Measurements from ENCODE around the gene SCRT2.
"Not testable (repeated sequence)": the region's sequence is repeated elsewhere in the genome, so short reads cannot be mapped to it uniquely, and the experiment has no call there.

Gene SCRT2

GRCh38 chr20:701401-702129 lies 26.0 kb upstream of the SCRT2 start:
- no peak overlapping the region for H3K4me3 ChIP-seq (ENCODE audit: low read depth, low read length)
- no peak for TF ChIP-seq CTCF (IDR thresholded peaks at IDR 0.05; ENCODE audit: low read depth, low read length)

- no peak for TF ChIP-seq CTCF (IDR thresholded peaks at IDR 0.05; ENCODE audit: low read depth, low read length)
- no peak overlapping the region for H3K4me3 ChIP-seq (ENCODE audit: low read depth, low read length)
Measured at GRCh38 chr20:699811-700338, 24.3 kb upstream of the SCRT2 start.

GRCh38 chr20:699342-699741 lies 23.7 kb upstream of the SCRT2 start:
- H3K4me3 ChIP-seq (ENCODE audit: low read depth, low read length) = no peak overlapping the region
- no peak for TF ChIP-seq CTCF (IDR thresholded peaks at IDR 0.05; ENCODE audit: low read depth, low read length)

GRCh38 chr20:698276-698675 lies 22.7 kb upstream of the SCRT2 start:
- H3K4me3 ChIP-seq (ENCODE audit: low read depth, low read length) = no peak overlapping the region
- TF ChIP-seq CTCF (IDR thresholded peaks at IDR 0.05; ENCODE audit: low read depth, low read length) = no peak

- H3K4me3 ChIP-seq (ENCODE audit: low read depth, low read length) = no peak overlapping the region
- TF ChIP-seq CTCF (IDR thresholded peaks at IDR 0.05; ENCODE audit: low read depth, low read length) = no peak
Measured at GRCh38 chr20:697826-698225, 22.2 kb upstream of the SCRT2 start.

GRCh38 chr20:695165-695866 lies 19.7 kb upstream of the SCRT2 start:
- H3K4me3 ChIP-seq (ENCODE audit: low read depth, low read length) = no peak overlapping the region
- TF ChIP-seq CTCF (IDR thresholded peaks at IDR 0.05; ENCODE audit: low read depth, low read length) = no peak

GRCh38 chr20:694496-694895 lies 18.9 kb upstream of the SCRT2 start:
- no peak overlapping the region for H3K4me3 ChIP-seq (ENCODE audit: low read depth, low read length)
- no peak for TF ChIP-seq CTCF (IDR thresholded peaks at IDR 0.05; ENCODE audit: low read depth, low read length)

- not testable (repeated sequence) for H3K4me3 ChIP-seq (ENCODE audit: low read depth, low read length)
Measured at GRCh38 chr20:693786-694185, 18.2 kb upstream of the SCRT2 start.

Data from WI38 (cell line).